HG03469 (cell line): ENCODE results near the gene TMEM59.
"Not testable (repeated sequence)": the region's sequence is repeated elsewhere in the genome, so short reads cannot be mapped to it uniquely, and the experiment has no call there.

Source experiments
- ATAC-seq: cut with Tn5 transposase; IDR thresholded peaks from one replicate; pipeline ENCODE4 v1.9.1; 2021; ENCODE audit warnings: mild to moderate bottlenecking, moderate library complexity, moderate number of reproducible peaks; ENCODE audit not compliant: unreplicated experiment

TMEM59 gene

DNA sequence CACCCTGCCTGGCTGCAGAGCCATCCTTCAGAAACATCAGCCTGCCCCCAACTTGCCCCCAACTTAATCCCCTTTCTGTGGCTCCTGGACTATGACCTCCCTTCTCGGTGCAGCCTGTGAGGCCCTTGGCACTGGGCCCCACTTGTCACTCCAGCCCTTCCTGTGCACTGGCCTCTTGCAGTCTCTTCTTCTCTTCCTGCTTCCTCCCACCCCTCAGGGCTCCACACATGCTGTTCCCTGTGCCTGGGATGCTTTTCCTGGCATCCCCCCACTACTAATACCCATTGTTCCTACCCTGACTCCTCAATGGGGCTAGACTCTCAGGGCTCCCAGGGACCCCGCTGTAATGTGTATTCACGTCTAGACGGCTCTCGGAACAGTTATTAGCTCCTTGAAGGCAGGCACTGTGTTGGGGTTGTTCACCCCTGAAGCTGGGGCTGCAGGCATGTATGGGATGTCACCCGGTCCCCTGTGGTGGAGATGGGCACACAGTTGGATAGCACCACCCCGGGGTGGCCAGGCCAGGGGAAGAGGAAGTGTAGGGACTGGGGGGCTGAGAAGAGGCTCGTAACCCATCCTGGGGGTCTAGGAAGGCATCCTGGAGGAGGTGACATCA, 39.5 kb downstream of the TMEM59 start:
- ATAC-seq, result no peak

DNA sequence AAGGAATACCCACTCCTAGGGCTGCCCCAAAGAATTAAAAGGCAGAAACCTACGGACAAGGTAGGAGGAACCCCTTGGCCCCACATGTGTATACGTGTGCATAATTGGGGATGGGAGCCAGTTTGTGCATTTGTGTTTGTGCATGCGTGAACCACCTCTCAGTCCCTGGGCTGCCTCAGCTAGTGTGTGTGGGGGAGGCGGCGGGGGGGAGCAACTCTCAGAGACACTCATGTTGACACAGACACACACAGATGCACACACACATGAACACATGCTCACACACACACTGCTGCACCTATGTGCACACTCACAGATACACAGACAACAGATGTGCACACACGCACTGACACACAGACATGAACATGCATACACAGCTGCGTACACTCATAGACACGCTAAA, 40.1 kb downstream of the TMEM59 start:
- no peak for ATAC-seq

DNA sequence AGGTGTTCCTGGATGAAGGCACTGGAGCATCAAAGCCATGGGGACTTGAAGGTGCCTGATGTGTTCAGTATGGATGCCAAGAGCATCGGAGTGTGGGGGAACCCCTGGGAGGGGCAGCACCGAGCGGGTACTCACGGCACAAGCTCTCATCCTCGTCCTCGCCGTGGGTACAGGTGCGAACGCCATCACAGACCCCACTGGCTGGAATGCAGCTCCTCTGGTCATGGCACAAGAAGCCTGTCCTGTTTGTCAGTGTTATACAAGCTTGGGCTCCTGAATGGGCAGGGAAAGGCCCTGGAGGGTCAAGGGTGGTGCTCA, 41.0 kb downstream of the TMEM59 start:
- ATAC-seq, result no peak

DNA sequence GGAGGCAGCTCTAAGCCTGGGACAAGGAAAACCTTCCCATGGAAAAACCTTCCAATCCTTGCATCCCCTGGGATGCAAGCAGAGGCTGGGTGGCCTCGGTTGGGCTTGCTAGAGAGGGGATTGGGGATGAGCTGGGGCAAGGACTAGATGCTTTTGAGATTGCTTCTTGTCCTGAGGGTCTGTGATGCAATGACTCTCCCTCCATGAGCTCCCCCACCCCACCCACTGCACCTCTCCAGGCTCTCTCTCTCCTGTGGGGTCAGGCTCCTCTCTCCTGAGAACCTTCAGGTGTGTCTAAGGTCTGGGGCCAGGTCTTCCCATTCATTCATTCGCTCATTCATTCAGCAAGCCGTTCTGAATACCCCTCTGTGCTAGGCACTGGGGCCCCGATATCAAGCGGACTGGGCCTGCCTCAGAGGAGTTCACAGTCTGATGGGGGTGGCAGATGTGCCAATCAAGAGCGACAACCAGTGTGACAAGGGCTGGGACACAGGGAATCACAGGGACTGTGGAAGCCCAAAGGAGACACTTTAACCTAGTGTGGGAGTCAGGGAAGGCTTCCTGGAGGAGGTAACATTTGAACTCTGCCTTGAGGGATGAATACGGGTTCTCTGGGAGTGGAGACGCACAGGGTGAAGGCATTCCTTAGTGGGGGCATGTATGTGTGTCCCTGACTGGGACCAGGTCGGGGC, 41.5 kb downstream of the TMEM59 start:
- no peak for ATAC-seq

DNA sequence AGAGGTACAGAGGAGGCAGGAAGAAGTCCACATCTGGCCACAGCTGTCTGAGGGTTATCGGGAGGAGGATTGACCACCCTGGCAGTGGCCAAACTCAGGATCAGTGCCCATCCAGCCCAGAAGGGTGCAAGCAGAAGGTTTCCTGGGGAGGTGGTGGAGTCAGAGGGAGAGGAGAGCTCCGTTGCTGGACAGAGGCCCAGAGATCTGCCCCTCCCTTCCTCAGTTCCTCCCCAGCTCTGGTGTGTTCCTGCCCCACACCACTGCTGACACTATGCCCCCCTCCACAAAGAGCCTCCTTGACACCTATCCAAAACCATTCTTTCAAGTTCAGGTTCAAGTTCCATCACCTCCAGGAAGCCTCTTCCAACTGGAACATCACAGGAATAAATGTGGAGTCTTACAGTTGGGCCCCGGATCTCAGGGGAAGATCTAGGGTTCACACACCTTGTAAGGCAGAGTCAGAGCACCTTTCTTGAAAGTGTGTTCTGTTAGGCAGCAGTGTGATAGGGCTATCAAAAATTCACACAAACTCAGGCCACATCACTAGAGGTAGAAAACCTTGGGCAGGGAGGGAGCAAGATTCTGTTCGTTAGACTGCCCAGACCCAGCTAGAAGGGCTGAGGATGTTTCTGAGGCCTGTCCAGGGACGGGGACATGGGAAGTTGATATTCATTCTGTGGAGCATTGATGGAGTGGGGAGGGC, 42.4 kb downstream of the TMEM59 start:
- no peak for ATAC-seq

DNA sequence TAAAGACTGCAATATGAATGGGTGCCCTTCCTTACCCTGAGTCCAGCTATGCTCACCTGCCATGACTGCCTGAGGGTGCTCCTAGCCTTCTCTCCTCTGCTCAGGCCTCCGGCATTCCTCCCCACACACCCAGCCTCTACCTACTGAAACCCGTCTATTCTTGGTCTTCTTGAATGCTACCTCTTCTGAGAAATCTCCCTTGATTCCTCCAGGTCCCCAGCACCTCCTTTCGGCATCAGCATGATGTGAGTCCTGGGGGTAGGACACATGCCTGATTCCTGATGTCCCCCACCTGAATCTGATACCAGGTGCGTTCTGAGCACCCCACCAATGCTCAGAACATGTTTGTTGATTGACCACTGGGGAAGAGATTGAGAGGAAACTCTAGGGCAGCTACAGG, 43.6 kb downstream of the TMEM59 start:
- no peak for ATAC-seq

DNA sequence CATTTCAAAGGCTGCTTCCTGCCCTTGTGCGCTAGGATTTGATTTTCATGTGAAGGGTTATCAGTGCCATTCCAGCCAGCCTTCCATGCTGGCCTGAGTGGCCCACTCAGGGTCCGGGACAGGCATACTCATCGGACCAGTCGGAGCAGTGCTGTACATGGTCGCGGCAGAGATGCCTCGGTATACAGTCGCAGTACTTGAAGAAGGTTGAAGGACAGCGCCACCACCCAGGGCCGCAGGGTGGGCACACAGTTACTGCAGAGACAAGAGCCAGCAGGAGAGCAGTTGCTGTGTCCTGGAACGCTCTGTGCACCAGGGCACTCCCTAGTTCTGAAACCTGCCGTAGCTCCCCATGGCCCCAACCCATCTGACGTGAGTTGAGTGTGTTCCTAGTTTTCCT, 44.1 kb downstream of the TMEM59 start:
- ATAC-seq, result no peak

DNA sequence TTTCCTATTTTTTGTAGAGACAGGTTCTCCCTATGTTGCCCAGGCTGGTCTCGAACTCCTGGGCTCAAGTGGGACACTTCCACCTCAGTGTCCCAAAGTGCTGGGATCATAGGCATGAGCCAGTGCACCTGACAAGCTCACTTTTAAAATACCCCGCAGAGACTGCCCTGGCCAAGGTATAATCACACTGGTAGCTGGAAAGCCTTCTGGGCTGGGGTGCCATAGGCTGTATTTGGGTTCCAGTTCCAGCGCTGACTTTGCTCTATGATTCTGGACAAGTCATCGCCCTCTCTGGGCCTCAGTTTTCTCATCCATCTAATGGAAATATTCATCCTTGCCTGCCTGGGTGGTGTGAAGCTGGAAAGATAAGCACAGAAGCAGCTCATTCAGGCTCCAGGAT, 45.4 kb downstream of the TMEM59 start:
- no peak for ATAC-seq

DNA sequence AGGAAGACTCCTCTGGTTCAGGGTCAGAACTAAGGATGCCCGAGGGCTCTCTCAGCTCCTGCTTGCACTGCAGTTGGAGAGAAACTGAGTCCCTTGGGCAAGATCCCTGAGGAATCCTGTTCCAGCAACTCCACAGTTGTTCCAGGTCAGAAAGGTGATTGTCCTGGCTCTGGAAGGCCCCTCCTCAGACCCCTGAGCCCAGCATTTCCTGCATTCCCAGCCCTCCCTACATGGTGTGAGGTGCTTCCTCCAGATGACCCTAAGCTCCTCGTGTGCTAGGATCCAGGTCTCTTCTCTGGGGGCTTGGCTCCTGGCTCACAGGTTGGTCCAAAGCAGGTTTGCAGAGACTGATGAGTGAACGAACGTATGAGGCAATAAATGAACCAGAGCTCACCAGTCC, 46.5 kb downstream of the TMEM59 start:
- ATAC-seq, result no peak

DNA sequence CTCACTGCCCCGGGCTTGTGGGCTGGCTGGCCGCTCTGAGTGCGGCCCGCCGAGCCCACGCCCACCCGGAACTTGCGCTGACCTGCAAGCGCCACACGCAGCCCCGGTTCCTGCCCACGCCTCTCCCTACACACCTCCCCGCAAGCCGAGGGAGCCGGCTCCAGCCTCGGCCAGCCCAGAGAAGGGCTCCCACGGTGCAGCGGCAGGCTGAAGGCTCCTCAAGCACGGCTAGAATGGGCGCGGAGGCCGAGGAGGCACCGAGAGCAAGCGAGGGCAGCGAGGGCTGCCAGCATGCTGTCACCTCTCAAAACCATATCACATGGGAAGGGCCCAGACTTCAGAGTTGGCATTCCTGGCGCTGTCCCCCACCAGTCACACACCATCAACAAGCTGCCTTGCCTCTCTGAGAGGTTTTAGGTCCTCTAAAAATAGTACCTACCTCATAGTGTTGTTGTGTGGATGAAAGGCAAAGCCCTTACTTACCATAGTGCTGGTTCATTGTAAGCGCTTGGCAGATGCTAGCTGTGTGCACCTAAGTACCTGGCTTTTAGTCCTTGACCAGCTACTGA, 48.4 kb downstream of the TMEM59 start:
- no peak for ATAC-seq

DNA sequence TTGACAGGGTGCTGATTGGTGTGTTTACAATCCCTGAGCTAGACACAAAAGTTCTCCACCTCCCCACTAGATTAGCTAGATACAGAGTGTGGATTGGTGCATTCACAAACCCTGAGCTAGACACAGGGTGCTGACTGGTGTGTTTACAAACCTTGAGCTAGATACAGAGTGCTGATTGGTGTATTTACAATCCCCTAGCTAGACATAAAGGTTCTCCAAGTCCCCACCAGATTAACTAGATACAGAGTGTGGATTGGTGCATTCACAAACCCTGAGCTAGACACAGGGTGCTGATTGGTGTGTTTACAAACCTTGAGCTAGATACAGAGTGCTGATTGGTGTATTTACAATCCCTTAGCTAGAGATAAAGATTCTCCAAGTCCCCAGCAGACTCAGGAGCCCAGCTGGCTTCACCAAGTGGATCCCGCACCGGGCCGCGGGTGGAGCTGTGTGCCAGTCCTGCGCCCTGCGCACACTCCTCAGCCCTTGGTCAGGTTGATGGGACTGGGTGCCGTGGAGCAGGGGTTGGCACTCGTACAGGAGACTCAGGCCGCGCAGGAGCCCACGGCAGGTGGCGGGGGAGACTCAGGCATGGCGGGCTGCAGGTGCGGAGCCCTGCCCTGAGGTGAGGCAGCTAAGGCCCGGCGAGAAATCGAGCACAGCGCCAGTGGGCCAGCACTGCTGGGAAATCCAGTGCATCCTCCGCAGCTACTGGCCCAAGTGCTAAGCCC, 49.1 kb downstream of the TMEM59 start:
- ATAC-seq, result not testable (repeated sequence)

DNA sequence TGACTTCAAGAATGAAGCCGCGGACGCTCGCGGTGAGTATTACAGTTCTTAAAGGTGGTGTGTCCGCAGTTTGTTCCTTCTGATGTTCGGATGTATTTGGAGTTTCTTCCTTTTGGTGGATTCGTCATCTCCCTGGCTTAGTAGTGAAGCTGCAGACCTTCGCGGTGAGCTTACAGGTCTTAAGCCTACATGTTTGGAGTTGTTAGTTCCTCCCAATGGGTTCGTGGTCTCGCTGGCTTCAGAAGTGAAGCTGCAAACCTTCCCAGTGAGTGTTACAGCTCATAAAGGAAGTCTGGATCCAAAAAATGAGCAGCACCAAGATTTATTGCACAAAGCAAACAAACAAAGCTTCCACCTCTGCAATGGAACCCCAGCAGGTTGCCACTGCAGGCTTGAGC, 49.8 kb downstream of the TMEM59 start:
- ATAC-seq, result no peak

DNA sequence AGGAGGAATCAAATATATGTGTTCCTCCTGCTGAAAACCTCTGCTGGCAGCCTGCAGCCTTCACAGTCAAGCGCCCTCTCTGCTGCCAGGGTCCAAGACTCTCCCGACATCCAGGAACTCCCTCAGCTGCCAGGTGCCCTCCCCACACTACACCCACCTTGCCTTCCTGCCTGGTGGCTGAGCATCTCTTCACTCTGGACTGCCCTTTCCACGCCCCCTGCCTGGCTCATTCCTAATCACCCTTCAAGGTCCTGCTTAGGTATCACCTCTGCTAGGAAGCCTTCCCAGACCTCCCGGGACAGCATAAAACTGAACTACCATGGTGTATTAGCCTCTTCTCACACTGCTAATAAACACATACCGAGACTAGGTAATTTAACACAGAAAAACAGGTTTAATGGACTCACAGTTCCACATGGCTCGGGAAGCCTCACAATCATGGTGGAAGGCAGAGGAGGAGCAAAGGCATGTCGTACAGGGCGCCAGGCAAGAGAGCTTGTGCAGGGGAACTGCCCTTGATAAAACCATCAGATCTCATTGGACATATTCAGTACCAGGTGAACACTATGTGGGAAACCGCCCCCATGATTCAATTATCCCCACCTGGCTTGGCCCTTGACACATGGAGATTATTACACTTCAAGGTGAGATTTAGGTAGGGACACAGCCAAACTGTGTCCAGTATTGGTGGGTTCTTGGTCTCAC, 50.3 kb downstream of the TMEM59 start:
- no peak for ATAC-seq

DNA sequence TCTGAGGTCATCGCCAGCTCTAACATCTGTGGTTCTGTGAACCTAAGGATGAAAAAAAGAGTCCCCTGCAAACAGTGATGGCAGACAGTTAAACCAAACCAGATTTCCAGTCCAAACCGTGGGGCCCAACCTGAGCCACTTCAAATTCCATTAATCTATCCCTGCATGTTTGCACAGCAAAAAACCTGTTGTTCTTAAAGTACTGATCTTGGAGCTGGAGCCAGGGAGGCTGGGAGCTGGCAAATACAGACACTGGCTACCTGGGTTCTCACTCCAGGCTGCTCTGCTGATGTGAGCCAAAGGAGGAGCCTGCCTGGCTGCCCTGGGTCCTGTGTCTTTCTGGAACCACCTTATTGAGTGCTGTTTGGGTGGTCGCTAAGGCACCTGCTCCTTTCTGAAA, 51.4 kb downstream of the TMEM59 start:
- no peak for ATAC-seq

DNA sequence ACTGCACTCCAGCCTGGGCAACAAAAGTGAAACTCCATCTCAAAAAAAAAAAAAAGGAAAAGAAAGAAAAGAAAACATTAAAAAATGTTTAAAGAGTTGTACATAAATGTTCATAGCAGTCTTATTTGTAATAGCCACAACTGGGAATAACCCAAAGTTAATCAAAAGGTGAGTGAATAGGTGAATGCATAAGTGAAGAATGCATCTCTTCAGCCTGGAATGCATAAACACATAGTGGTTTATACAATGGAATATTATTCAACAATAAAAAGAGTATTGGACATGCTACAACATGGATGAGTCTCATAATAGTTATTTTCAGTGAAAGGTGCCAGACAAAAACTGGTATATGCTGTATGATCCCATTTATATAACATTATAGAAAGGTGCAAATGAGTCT, 53.1 kb downstream of the TMEM59 start:
- ATAC-seq, result no peak

DNA sequence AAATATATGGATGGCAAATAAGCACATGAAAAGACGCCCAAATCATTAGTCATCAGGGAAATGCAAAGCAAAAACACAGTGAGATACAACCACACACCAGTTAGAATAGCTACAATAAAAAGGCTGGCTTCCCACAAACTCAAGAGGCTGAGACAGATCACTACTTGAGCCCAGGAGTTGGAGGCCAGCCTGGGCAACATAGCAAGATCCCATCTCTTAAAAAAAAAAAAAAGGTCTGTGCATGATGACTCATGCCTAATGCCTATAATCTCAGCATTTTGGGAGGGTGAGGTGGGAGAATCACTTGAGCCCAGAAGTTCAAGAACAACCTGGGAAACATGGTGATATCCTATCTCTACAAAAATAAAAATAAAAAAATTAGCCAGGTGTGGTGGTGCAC, 54.8 kb downstream of the TMEM59 start:
- no peak for ATAC-seq

DNA sequence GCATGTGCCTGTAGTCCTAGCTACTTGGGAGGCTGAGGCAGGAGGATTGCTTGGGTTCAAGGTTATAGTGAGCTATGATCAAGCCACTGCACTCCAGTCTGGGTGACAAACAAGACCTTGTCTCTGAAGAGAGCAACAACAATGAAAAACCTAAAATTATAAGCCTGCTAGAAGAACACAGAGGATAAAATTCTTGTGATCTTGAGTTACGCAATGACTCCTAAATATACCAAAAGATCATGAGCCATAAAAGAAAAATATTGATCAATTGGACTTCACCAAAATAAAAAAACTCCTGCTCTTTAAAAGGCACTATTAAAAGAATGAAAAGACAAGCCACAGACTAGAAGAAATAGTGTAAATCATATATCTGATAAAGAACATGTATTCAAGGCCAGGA, 57.3 kb downstream of the TMEM59 start:
- ATAC-seq, result no peak

DNA sequence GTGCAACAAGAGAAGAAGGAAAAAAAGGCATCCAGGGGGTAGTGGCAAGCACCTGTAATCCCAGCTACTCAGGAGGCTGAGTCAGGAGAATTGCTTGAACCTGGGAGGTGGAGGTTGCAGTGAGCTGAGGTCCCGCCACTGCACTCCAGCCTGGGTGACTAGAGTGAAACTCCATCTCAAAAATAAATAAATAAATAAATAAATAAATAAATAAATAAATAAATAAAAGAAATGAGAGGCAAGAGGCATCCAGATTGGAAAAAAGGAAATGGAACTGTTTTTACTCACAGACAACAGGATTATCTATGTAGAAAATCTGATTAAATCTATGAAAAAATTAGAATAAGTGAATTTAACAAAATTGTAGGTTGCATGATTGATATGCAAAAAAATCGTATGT, 58.5 kb downstream of the TMEM59 start:
- ATAC-seq, result not testable (repeated sequence)

DNA sequence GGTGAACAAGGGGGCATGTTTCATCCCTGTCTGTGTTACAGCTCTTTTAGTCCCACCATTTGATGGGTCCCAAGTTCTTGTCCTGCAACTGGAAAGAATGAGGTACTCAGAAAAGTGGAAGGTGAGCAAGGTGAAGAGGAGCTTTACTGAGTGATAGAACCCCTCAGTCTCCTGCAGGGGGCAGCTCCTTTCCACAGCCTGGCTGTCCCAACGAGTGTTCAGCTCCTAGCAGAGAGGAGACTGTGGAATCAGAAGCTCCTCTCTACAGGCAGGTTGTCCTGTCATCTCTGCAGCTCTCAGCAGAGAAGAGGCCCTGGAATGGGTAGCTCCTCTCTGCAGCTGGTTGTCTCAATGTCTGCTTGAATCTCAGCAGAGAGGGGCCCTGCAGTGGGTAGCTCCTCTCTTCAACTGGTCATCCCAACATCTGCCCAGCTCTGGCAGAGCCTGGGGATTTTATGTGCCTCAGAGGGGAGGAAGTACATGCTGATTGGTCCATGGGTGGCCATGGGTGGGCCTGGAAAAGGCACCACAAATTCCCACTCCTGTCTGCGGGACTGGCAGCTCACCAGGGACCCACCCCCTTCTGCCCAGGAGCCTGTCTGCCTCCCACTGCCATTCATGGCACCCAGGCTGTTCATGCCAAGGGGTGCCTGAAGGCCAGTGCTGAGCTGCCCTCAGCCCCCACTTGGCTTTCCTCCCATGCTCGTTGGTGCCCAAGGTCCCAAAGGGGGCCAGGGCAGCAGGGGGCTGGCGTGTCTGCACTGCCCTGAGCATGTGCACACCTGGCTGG, 60.7 kb downstream of the TMEM59 start:
- no peak for ATAC-seq

DNA sequence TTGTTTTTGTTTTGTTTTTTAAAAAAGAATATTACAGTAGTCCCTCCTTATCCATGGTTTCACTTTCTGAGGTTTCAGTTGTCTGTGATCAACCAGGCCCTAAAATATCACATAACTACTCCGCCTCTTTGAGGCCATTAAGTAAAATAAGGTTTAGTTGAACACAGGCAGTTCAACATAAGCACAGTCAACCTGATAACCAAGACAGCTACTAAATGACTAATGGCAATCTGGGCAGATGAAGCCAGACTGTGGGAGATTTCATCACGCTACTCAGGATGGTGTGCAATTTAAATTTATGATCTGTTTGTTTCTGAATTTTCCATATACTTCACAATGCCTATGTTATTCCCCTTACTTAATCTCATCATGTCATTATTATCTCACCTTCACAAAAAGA, 65.1 kb downstream of the TMEM59 start:
- ATAC-seq, result no peak
